Measurements from ENCODE around the gene SMIM38.

The SMIM38 gene

GRCh38 chr11:69157822-69158231 lies 2.1 kb downstream of the SMIM38 start:
- in situ Hi-C loops (cut with MboI; ENCODE audit: low sequenced_read_pairs), result no loop called here

GRCh38 chr11:69158301-69159149 lies 2.8 kb downstream of the SMIM38 start:
- in situ Hi-C loops (cut with MboI; ENCODE audit: low sequenced_read_pairs), result no loop called here

DNA sequence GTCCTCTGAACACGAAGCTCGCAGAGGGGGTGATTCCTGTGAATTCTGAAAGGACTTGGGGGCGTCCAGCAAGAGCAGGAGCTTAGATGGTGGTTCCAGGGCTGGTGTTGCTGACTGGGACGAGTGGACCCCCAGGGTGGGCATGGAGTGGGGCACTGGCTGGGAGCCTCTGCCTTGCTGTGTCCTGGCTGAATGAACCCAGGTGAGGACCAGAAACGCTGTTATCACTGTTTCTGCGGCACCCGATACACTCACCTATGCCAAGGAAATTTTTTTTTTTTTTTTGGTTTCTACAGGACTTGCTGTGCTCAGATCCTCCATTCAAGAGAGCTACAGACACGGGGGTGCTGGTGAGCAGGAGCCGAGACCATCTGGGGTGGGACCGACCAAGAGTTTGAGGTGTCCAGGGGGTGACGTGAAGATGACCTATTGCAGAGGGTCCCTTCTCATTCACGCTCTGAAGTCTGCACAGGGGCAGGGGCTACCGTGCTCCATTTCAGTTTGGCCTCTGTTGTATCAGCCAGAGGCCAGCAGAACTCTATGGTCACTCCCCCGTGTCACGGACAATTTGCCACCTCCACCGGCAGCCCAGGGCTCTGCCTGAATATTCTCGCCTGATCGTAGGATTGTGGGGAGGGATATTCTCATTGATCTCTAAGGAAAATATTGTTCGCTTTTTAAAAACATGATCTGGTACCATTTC lies 3.6 kb downstream of the SMIM38 start:
- in situ Hi-C loops (cut with MboI; ENCODE audit: low sequenced_read_pairs), result no loop called here

DNA sequence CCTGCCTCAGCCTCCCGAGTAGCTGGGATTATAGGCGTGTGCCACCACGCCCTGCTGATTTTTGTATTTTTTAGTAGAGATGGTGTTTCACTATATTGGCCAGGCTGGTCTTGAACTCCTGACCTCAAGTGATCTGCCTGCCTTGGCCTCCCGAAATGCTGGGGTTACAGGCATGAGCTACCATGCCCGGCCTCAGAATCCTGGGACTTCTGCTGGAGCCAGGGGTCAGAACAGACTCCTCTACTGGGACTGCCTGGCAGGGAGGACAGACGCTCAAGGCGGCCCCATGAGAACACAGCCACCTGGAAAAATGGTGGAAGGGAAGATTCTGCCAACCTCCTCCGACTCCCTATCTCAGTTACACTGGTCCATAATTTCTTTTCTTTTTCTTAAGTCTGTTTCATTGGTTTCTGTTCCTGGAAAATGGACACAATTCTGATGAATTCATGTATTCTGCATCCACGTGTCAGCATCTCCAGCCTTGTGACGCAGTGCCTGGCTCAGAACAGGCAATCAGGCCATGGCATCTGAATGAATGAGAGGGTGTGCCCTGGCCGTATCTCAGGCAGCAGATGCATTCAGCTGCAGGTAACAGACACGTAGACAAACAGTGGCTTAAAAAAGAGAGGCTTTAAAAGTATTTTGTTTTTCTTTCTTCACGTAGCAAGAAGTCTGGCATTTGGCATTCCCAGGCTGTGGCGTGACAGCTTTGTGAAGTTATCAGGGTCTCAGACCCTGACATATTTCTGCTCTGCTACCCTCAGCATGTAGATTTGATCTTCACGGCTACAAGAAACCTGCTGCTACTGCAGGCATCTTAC lies 4.8 kb downstream of the SMIM38 start:
- in situ Hi-C loops (cut with MboI; ENCODE audit: low sequenced_read_pairs), result no loop called here

- in situ Hi-C loops (cut with MboI; ENCODE audit: low sequenced_read_pairs), result no loop called here
Measured at GRCh38 chr11:69161117-69161407, 5.3 kb downstream of the SMIM38 start.

DNA sequence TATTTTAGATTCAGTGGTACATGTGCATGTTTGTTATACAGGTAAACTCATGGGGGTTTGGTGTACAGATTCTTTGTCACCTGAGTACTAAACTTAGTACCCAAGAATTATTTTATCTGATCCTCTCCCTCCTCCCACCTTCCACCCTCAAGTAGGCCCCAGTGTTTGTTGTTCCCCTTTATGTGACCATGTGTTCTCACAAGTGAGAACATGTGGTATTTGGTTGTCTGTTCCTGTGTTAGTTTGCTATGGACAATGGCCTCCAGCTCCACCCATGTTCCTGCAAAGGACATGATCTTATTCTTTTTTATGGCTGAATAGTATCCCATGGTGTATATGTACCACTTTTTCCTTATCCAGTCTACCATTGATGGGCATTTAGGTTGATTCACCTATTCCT lies 6.8 kb downstream of the SMIM38 start:
- in situ Hi-C loops (cut with MboI; ENCODE audit: low sequenced_read_pairs), result no loop called here

DNA sequence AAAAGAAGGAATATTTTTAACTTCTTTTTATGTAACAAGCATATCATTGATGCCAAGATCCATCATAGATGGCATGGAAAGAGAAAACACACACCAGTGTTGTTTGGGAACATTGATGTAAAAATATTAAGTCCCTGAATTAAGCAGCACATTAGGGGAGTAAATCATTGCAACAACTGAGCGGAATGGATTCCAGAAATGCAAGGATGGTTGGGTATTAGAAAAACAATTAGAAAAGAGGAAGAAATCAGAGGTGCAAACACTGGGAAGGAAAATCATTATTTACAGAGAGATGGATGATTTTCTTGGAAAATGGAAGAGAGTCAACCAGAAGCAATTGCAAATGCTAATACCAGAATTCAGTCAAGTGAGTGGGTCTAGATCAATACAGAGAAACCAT lies 8.1 kb downstream of the SMIM38 start:
- in situ Hi-C loops (cut with MboI; ENCODE audit: low sequenced_read_pairs), result no loop called here

GRCh38 chr11:69164824-69165223 lies 9.1 kb downstream of the SMIM38 start:
- in situ Hi-C loops (cut with MboI; ENCODE audit: low sequenced_read_pairs), result no loop called here

DNA sequence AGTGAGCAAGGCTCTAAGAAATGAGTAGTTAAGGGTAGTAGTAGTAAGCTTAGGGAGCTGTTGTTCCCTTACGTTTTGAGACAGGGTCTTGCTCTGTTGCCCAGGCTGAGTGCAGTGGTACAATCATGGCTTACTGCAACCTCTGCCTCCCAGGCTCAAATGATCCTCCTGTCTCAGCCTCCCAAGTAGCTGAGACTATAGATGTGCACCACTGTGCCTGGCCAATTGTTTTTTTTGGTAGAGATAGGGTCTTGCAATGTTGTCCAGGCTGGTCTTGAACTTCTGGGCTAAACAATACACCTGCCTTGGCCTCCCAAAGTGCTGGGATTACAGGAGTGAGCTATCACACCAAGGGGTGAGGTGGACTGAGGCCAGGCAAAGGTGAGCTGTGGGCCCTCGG lies 10.0 kb downstream of the SMIM38 start:
- in situ Hi-C loops (cut with MboI; ENCODE audit: low sequenced_read_pairs), result no loop called here

- in situ Hi-C loops (cut with MboI; ENCODE audit: low sequenced_read_pairs), result no loop called here
Measured at GRCh38 chr11:69166218-69167115, 10.7 kb downstream of the SMIM38 start.

- in situ Hi-C loops (cut with MboI; ENCODE audit: low sequenced_read_pairs), result no loop called here
Measured at GRCh38 chr11:69167130-69167915, 11.6 kb downstream of the SMIM38 start.

GRCh38 chr11:69167916-69168691 lies 12.4 kb downstream of the SMIM38 start:
- in situ Hi-C loops (cut with MboI; ENCODE audit: low sequenced_read_pairs), result no loop called here

- in situ Hi-C loops (cut with MboI; ENCODE audit: low sequenced_read_pairs), result no loop called here
Measured at GRCh38 chr11:69169479-69169878, 13.7 kb downstream of the SMIM38 start.

DNA sequence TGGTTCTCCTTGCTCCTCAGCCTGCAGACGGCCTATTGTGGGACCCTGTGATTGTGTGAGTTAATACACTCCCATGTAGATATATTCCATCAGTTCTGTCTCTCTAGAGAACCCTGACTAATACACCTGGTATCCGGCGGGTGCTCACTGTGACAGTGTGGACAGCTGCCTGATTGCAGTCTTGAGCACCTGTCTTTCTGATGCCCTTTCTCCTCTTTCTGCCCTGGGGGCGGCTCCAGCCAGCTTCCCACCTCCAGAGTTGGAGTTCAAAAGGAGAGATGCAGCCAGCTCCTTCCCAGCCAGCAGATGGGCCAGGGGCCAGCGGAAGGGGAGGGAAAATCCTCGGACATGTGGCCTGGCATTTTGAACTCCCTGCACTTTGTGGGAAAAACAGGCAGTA lies 15.0 kb downstream of the SMIM38 start:
- in situ Hi-C loops (cut with MboI; ENCODE audit: low sequenced_read_pairs), result no loop called here

DNA sequence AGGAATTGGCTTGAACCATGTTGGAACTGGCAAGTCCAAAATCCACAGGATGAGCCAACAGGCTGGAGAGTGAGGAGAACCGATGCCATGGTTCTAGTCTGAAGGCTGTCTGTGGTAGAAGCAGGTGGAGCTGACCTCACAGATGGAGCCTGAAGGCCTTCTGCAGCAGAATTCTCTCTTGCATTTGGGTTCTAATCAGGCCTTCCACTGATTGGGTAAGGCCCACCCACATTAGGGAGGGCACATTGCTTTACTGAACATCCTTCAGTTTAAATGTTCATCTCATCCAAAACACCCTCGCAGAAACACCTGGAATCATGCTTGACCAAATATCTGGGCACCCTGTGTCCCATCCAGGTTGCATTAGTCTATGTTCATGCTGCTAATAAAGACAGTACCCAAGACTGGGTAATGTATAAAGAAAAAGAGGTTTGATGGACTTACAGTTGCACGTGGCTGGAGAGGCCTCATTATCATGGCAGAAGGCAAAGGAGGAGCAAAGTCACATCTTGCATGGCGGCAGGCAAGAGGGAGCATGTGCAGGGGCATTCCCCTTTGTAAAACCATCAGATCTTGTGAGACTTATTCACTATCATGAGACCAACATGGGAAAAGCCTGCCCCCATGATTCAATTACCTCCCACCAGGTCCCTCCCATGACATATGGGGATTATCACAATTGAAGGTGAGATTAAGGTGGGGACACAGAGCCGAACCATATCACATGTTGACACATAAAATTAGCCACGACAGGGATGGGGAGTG lies 15.9 kb downstream of the SMIM38 start:
- in situ Hi-C loops (cut with MboI; ENCODE audit: low sequenced_read_pairs), result no loop called here

DNA sequence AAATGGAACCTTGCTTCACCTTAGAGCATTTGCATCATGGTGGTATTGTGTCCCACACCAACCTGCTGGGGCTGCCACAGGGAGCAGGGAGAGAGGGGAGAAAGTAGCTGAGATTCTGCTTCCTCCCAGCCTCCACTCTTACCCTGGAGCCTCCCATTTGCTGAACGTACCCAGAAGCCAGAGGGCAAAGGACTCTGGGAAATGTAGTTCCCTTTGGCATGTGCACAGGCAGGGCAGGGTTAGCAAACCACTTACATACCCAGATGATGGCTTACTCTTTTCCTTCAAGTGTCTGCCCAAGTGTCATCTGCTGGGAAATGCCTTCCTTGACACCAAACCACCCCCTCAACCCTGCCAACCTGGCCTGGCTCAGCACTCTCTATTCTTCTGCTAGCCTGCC lies 16.9 kb downstream of the SMIM38 start:
- in situ Hi-C loops (cut with MboI; ENCODE audit: low sequenced_read_pairs), result no loop called here

- in situ Hi-C loops (cut with MboI; ENCODE audit: low sequenced_read_pairs), result no loop called here
Measured at GRCh38 chr11:69173331-69173730, 17.6 kb downstream of the SMIM38 start.

DNA sequence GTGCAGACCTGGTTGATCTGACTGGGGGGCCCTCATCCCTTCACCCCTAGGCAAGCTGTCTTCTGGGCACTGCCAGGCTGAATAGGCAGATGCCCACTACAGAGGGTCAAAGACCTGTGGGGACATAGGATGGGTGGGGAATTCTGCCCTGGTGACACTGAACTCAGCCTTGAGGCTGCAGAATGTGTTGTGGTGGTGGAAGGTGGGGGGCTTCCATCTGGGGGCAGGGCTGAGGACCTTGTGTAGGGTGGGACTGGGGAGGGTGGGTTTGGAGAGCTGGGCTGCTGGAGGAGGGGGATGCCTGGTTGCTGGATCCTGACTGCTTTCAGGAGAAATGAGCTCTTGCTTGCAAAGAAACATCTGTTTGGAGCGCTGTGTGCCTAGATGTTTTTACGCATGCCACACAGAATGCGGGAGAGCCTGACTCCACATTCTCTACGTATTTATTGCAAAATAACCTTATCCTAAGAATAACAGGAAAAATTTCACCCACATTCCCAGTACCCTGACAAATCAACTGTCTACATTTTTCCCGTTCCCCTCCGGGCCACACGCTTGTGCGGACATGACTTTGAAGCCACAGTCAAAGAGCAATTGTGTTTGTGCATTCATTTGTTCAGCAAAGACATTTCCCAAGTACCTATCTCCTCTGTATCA lies 18.3 kb downstream of the SMIM38 start:
- in situ Hi-C loops (cut with MboI; ENCODE audit: low sequenced_read_pairs), result no loop called here
